Measurements from ENCODE around the gene PDLIM4.

- TF ChIP-seq CTCF (IDR thresholded peaks at IDR 0.05; ENCODE audit: insufficient read depth, low read depth, low read length) (no peak), EZH2 (IDR thresholded peaks at IDR 0.05; ENCODE audit: insufficient read depth, low read length) (no peak)
Observed at GRCh38 chr5:132227235-132227484, 30.3 kb upstream of the PDLIM4 start.

All from astrocyte (in vitro differentiated cells and primary cell).